Erythroblast (primary cell): ENCODE measurements around the gene EZH2.

Experiments used
- GATA1 ChIP-seq: IDR thresholded peaks from 2 replicates; pipeline ENCODE4 v1.6.1; 2011; ENCODE audit warnings: low read depth, mild to moderate bottlenecking, control low read depth, low read length, moderate library complexity
- POLR2A ChIP-seq: IDR thresholded peaks from 2 replicates; pipeline ENCODE4 v1.6.1; 2011; ENCODE audit warnings: mild to moderate bottlenecking, low read length

DNA sequence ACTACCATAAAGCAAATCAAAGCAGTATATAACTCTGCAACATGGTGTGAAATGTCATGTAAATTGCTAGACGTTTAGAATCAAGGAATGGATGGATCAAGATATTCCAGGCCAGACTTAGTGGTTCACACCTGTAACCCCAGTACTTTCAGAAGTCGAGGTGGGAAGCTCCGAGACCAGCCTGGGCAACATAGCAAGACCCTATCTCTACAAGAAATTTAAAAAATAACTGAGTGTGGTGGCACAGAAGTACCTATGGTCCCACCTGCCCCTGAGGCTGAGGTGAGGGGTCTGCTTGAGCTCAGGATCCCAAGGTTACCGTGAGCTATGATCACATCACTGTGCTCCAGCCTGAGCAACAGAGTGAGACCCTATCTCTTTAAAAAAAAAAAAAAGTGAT lies 2.8 kb upstream of the EZH2 start:
- no peak for TF ChIP-seq POLR2A
- TF ChIP-seq GATA1: no peak
